HepG2 (cell line): ENCODE data around the gene CCDC30. TPM values are rescaled to one million over a fixed set of nuclear protein-coding genes. Genes with fewer than 3 reads are reported as not detected.

Experiments
- ESRRA ChIP-seq: sonication (generic); formaldehyde crosslinking; IDR thresholded peaks from 2 replicates; pipeline ENCODE4 v1.5.1; 2020; ENCODE audit warnings: mild to moderate bottlenecking, low read depth, missing genetic modification reagents
- ISX ChIP-seq: sonication (generic); formaldehyde crosslinking; conservative IDR thresholded peaks from 2 replicates; pipeline ENCODE4 v1.5.0; 2020; ENCODE audit warnings: missing genetic modification reagents
- MEIS2 ChIP-seq: sonication (generic); formaldehyde crosslinking; IDR thresholded peaks from 2 replicates; pipeline ENCODE4 v1.9.0; 2021; ENCODE audit warnings: mild to moderate bottlenecking, missing genetic modification reagents
- MIER3 ChIP-seq: IDR thresholded peaks from 2 replicates; pipeline ENCODE4 v1.6.1; 2016; ENCODE audit warnings: missing compliant biosample characterization, borderline replicate concordance
- PCBP1 ChIP-seq: fragments of 200-400 bp; formaldehyde crosslinking; IDR thresholded peaks from 2 replicates; pipeline ENCODE4 v1.6.1; 2017; ENCODE audit warnings: mild to moderate bottlenecking, low read depth, low read length, borderline replicate concordance
- PHF5A ChIP-seq: IDR thresholded peaks from one replicate; pipeline ENCODE4 v1.6.1; 2018; ENCODE audit warnings: low read depth, missing genetic modification reagents; ENCODE audit not compliant: unreplicated experiment
- PLSCR1 ChIP-seq: sonication (generic); formaldehyde crosslinking; IDR thresholded peaks from 2 replicates; pipeline ENCODE4 v1.5.0; 2020; ENCODE audit warnings: missing genetic modification reagents, mild to moderate bottlenecking, borderline replicate concordance
- ZBTB25 ChIP-seq: IDR thresholded peaks from 2 replicates; pipeline ENCODE4 v1.6.1; 2018; ENCODE audit warnings: missing genetic modification reagents
- ZNF253 ChIP-seq: sonication (generic); formaldehyde crosslinking; IDR thresholded peaks from 2 replicates; pipeline ENCODE4 v1.8.0; 2022; ENCODE audit warnings: mild to moderate bottlenecking, missing genetic modification reagents, borderline replicate concordance
- ZNF589 ChIP-seq: sonication (generic); formaldehyde crosslinking; conservative IDR thresholded peaks from 2 replicates; pipeline ENCODE4 v1.8.0; 2022; ENCODE audit warnings: mild to moderate bottlenecking, moderate library complexity, missing genetic modification reagents
- ZNF7 ChIP-seq: IDR thresholded peaks from 2 replicates; pipeline ENCODE4 v1.6.1; 2016; ENCODE audit warnings: missing biosample characterization, missing genetic modification reagents
- ZNF816 ChIP-seq: sonication (generic); formaldehyde crosslinking; IDR thresholded peaks from 2 replicates; pipeline ENCODE4 v1.8.0; 2022; ENCODE audit warnings: missing genetic modification reagents, mild to moderate bottlenecking, borderline replicate concordance
- polyA plus RNA-seq, 8 experiments: library from polyadenylated mRNA; depleted of rRNA in 3 of 8; stranded (reverse) in 7 of 8; unstranded in 1 of 8; fragments of >200 nt; fragmentation: Illumina TruSeq in 4 of 8; extraction: Trizol in 4 of 8; gene quantifications; 2 replicates each; pipeline versions ENCODE4 v1.2.1 to v1.2.3, GENCODE V29; 2011 to 2016; ENCODE audit warnings: low read depth in 4 of 8, missing spikeins in 1 of 8, mixed read lengths in 1 of 8; ENCODE audit not compliant: insufficient read depth in 1 of 8
- total RNA-seq, 5 experiments: library from RNA; depleted of rRNA; stranded (reverse); fragments of >200 nt; fragmentation: Illumina TruSeq; extraction: Trizol; gene quantifications; 2 replicates each; pipeline ENCODE4 v1.2.3, GENCODE V29; 2016; ENCODE audit warnings: low read depth in 1 of 5
- TF ChIP-seq, protein P1 (sequence below): sonication (generic); formaldehyde crosslinking; IDR thresholded peaks from 2 replicates; pipeline ENCODE4 v1.4.0; 2020; ENCODE audit warnings: missing genetic modification reagents, low read depth, mild to moderate bottlenecking, borderline replicate concordance
- TF ChIP-seq, protein P2 (sequence below): sonication (generic); formaldehyde crosslinking; IDR thresholded peaks from one replicate; pipeline ENCODE4 v1.5.1; 2020; ENCODE audit warnings: mild to moderate bottlenecking, missing genetic modification reagents; ENCODE audit errors: not compliant biosample characterization
- TF ChIP-seq, protein P3 (sequence below): sonication (generic); formaldehyde crosslinking; IDR thresholded peaks from 2 replicates; pipeline ENCODE4 v1.4.0; 2020; ENCODE audit warnings: missing genetic modification reagents

CCDC30 gene
- total and polyA plus RNA-seq, 2 of the 13 experiments (the other 11 are each of a cell fraction or from before 2014, with no cell fraction given): 0.25 to 0.77 TPM

DNA sequence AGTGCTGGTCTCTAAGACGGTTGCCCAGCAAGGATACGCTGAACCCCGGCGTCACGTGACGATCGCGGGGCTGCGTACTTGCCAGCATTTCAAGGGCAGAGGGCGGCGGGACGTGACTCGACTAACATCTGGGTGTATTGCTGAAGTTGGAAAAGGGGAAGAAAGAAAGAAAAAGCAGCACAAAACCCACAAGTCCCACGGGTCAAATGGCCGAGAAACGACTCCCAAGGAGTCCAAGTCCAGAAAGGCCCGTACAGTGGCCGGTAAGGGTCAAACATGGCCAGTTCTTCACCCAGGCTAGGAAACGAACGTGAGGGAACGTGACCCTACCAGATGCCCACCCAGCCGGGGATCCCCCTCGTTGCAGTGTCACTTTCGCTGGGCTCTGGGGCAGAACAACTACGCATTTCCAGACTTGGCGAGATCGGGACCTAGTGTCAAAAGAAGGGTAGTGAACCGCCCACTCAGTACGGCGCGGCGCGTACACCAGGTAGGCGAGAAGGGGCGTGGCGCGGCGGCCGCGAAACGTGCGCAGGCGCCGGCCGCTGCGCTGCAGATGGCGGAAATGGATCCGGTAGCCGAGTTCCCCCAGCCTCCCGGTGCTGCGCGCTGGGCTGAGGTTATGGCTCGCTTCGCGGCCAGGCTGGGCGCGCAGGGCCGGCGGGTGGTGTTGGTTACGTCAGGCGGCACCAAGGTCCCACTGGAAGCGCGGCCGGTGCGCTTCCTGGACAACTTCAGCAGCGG, 6.9 kb upstream of the CCDC30 start, which contains the start of the genes PPCS and ZMYND12 (continued):
- no peak; the same call in 1 of the 2 replicates for TF ChIP-seq ZNF253 (CRISPR knock-in tag)
- TF ChIP-seq ZNF589 (CRISPR knock-in tag): peak; percentile 21; the same call in 1 of the 2 replicates
- TF ChIP-seq ZNF816 (CRISPR knock-in tag): peak; percentile 75; the same call in 1 of the 2 replicates
- peak; percentile 28; the same call in 1 of the 2 replicates for TF ChIP-seq MIER3 (CRISPR knock-in tag)
- TF ChIP-seq ESRRA (CRISPR knock-in tag): peak; percentile 62; the same call in 1 of the 2 replicates
- no peak for TF ChIP-seq PLSCR1
- no peak for TF ChIP-seq PHF5A (CRISPR knock-in tag)
- TF ChIP-seq, protein P1, sequence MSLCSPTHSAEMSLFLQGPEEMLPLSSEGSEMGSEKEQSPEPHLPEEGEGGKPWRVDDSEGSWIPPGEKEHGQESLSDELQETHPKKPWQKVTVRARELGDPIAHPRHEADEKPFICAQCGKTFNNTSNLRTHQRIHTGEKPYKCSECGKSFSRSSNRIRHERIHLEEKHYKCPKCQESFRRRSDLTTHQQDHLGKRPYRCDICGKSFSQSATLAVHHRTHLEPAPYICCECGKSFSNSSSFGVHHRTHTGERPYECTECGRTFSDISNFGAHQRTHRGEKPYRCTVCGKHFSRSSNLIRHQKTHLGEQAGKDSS (CRISPR knock-in tag): peak; percentile 78
- TF ChIP-seq, protein P2, sequence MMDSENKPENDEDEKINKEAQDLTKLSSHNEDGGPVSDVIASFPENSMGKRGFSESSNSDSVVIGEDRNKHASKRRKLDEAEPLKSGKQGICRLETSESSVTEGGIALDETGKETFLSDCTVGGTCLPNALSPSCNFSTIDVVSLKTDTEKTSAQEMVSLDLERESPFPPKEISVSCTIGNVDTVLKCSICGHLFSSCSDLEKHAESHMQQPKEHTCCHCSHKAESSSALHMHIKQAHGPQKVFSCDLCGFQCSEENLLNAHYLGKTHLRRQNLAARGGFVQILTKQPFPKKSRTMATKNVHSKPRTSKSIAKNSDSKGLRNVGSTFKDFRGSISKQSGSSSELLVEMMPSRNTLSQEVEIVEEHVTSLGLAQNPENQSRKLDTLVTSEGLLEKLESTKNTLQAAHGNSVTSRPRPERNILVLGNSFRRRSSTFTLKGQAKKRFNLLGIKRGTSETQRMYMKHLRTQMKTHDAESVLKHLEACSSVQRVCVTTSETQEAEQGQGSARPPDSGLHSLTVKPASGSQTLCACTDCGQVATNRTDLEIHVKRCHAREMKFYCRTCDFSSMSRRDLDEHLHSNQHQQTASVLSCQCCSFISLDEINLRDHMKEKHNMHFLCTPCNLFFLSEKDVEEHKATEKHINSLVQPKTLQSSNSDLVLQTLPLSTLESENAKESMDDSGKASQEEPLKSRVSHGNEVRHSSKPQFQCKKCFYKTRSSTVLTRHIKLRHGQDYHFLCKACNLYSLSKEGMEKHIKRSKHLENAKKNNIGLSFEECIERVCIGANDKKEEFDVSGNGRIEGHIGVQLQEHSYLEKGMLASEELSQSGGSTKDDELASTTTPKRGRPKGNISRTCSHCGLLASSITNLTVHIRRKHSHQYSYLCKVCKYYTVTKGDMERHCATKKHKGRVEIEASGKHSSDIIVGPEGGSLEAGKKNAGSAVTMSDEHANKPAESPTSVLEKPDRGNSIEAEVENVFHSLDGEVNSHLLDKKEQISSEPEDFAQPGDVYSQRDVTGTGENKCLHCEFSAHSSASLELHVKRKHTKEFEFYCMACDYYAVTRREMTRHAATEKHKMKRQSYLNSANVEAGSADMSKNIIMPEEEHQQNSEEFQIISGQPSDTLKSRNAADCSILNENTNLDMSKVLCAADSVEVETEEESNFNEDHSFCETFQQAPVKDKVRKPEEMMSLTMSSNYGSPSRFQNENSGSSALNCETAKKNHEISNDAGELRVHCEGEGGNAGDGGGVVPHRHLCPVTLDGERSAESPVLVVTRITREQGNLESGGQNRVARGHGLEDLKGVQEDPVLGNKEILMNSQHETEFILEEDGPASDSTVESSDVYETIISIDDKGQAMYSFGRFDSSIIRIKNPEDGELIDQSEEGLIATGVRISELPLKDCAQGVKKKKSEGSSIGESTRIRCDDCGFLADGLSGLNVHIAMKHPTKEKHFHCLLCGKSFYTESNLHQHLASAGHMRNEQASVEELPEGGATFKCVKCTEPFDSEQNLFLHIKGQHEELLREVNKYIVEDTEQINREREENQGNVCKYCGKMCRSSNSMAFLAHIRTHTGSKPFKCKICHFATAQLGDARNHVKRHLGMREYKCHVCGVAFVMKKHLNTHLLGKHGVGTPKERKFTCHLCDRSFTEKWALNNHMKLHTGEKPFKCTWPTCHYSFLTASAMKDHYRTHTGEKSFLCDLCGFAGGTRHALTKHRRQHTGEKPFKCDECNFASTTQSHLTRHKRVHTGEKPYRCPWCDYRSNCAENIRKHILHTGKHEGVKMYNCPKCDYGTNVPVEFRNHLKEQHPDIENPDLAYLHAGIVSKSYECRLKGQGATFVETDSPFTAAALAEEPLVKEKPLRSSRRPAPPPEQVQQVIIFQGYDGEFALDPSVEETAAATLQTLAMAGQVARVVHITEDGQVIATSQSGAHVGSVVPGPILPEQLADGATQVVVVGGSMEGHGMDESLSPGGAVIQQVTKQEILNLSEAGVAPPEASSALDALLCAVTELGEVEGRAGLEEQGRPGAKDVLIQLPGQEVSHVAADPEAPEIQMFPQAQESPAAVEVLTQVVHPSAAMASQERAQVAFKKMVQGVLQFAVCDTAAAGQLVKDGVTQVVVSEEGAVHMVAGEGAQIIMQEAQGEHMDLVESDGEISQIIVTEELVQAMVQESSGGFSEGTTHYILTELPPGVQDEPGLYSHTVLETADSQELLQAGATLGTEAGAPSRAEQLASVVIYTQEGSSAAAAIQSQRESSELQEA: peak; percentile 16
- no peak for TF ChIP-seq ZNF7 (CRISPR knock-in tag)
- TF ChIP-seq ZBTB25 (CRISPR knock-in tag): peak; percentile 17; the same call in 1 of the 2 replicates
- TF ChIP-seq MEIS2 (CRISPR knock-in tag): peak; percentile 28; the same call in 1 of the 2 replicates
- TF ChIP-seq, protein P3, sequence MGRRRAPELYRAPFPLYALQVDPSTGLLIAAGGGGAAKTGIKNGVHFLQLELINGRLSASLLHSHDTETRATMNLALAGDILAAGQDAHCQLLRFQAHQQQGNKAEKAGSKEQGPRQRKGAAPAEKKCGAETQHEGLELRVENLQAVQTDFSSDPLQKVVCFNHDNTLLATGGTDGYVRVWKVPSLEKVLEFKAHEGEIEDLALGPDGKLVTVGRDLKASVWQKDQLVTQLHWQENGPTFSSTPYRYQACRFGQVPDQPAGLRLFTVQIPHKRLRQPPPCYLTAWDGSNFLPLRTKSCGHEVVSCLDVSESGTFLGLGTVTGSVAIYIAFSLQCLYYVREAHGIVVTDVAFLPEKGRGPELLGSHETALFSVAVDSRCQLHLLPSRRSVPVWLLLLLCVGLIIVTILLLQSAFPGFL: no peak
- 0 out of 2 replicates have a peak, but pooled peaks have one; percentile 57 for TF ChIP-seq PCBP1
- TF ChIP-seq ISX (CRISPR knock-in tag): no peak
